K562 (cell line): ENCODE data around the gene GFI1. TPM values are rescaled to one million over a fixed set of nuclear protein-coding genes. Genes with fewer than 3 reads are reported as not detected.

Experiments
- ARID1B ChIP-seq: fragments of 450-650 bp; IDR thresholded peaks from 2 replicates; pipeline ENCODE4 v1.6.1; 2016; ENCODE audit warnings: antibody characterized with exemption, mild to moderate bottlenecking, inconsistent platforms
- CEBPG ChIP-seq, 3 experiments: fragments of 200-800 bp in 1 of 3; sonication (Bioruptor generic) in 1 of 3; sonication (generic) in 1 of 3; formaldehyde crosslinking in 1 of 3; IDR thresholded peaks in 2 of 3; conservative IDR thresholded peaks in 1 of 3; 2 replicates each; pipeline versions ENCODE4 v1.6.1 to v1.8.0; 2016 to 2022; ENCODE audit warnings: missing compliant biosample characterization in 2 of 3, missing genetic modification characterization in 2 of 3, mild to moderate bottlenecking in 1 of 3, missing genetic modification reagents in 1 of 3
- CREB3L1 ChIP-seq: fragments of 450-650 bp; IDR thresholded peaks from 2 replicates; pipeline ENCODE4 v1.6.1; 2014; ENCODE audit warnings: low read depth, mild to moderate bottlenecking, moderate library complexity, borderline replicate concordance
- E2F6 ChIP-seq, 2 experiments: IDR thresholded peaks; 2 replicates each; pipeline ENCODE4 v1.6.1; 2011; ENCODE audit warnings: borderline replicate concordance in 1 of 2, control low read depth in 1 of 2, low read depth in 1 of 2, low read length in 1 of 2, mild to moderate bottlenecking in 1 of 2, mixed read lengths in 1 of 2, moderate library complexity in 1 of 2; ENCODE audit not compliant: insufficient read depth in 1 of 2, insufficient read length in 1 of 2, poor library complexity in 1 of 2, severe bottlenecking in 1 of 2; ENCODE audit errors: extremely low read depth in 1 of 2
- EP300 ChIP-seq: IDR thresholded peaks from 2 replicates; pipeline ENCODE4 v1.6.1; 2012; ENCODE audit warnings: low read length, improper control_type of control experiment
- HBP1 ChIP-seq: fragments of 450-650 bp; formaldehyde crosslinking; IDR thresholded peaks from 2 replicates; pipeline ENCODE4 v1.4.0; 2022; ENCODE audit warnings: missing genetic modification characterization
- MGA ChIP-seq: fragments of 450-650 bp; IDR thresholded peaks from 2 replicates; pipeline ENCODE4 v1.6.1; 2016; ENCODE audit warnings: mild to moderate bottlenecking, moderate library complexity
- SMAD4 ChIP-seq: fragments of 250-450 bp; sonication (Bioruptor Pico); conservative IDR thresholded peaks from 2 replicates; pipeline ENCODE4 v1.8.0; 2021; ENCODE audit warnings: inconsistent platforms, mild to moderate bottlenecking, moderate library complexity
- ZSCAN32 ChIP-seq: fragments of 450-650 bp; formaldehyde crosslinking; IDR thresholded peaks from 2 replicates; pipeline ENCODE4 v1.4.0; 2020; ENCODE audit warnings: mild to moderate bottlenecking, moderate library complexity
- polyA plus RNA-seq, 8 experiments: library from polyadenylated mRNA; depleted of rRNA in 4 of 8; stranded (reverse) in 5 of 8; unstranded in 3 of 8; fragments of >200 nt; fragmentation: Nextera tagmentation in 2 of 8; fragmentation: Illumina TruSeq in 1 of 8; extraction: Ambion mirVana in 2 of 8; extraction: Trizol in 1 of 8; gene quantifications; 2 replicates each; pipeline versions ENCODE4 v1.2.1 to v1.2.3, GENCODE V29; 2011 to 2014; ENCODE audit warnings: inconsistent platforms in 1 of 8, missing spikeins in 1 of 8
- total RNA-seq, 7 experiments: library from RNA; depleted of rRNA in 6 of 7; stranded (reverse); fragments of >200 nt in 6 of 7; fragmentation: Illumina TruSeq in 2 of 7; extraction: Trizol in 2 of 7; gene quantifications; 2 replicates each; pipeline versions ENCODE4 v1.2.1 to v1.2.3, GENCODE V29; 2011 to 2021; ENCODE audit warnings: low replicate concordance in 1 of 7

Gene GFI1
- total and polyA plus RNA-seq, 9 of the 15 experiments (the other 6 are each of a cell fraction or from before 2014, with no cell fraction given) = 0.07 to 0.93 (median 0.46) TPM

GRCh38 chr1:92459871-92460320 lies 26.8 kb downstream of the GFI1 start (continued):
- TF ChIP-seq CREB3L1 (no peak), MGA (no peak; the same call in 1 of the 2 replicates), CEBPG (CRISPR knock-in tag; IDR thresholded peaks at IDR 0.05) (no peak), CEBPG (tag; conservative IDR thresholded peaks at IDR 0.05 in 1 of 2, IDR thresholded peaks at IDR 0.05 in 1 of 2) (peak in 1 of 2 experiments; percentile 21; a peak in 1 of 4 replicates), HBP1 (CRISPR knock-in tag) (no peak), EP300 (0 out of 2 replicates have a peak, but pooled peaks have one; percentile 28), ZSCAN32 (CRISPR knock-in tag) (no peak), SMAD4 (CRISPR knock-in tag) (no peak; the same call in 1 of the 2 replicates), ARID1B (no peak), E2F6 (IDR thresholded peaks at IDR 0.05; ENCODE audit: borderline replicate concordance in 1 of 2, extremely low read depth in 1 of 2, insufficient read depth in 1 of 2, insufficient read length in 1 of 2, low read depth in 1 of 2, low read length in 1 of 2, poor library complexity in 1 of 2, severe bottlenecking in 1 of 2) (no peak)
